ENCODE results near the gene NEK10. TPM values are rescaled to one million over a fixed set of nuclear protein-coding genes. Genes with fewer than 3 reads are reported as not detected.

The NEK10 gene
- total RNA-seq, 2 experiments from 2014 or later: 0.36 to 0.48 TPM

- Mint-ChIP-seq H3K9me3 (peaks cover 2% of the 10 kb centered on the region), H3K4me1 (ENCODE audit: low read depth) (no peaks in the 10 kb centered on the region), H3K27me3 (peaks cover 4% of the 10 kb centered on the region), H3K4me3 (no peak overlapping the region), H3K27ac (no peak overlapping the region), H3K36me3 (no peaks in the 10 kb centered on the region)
- POLR2A ChIA-PET: no interaction called here
- CTCF ChIA-PET: interaction anchor here (0.8 to 2.7 kb wide), 6 partner anchors 39 to 122 kb away, joined by 3 to 20 read pairs (median 4); no protein-coding TSS in a partner anchor
- DNase-seq: peak; percentile 29
- intact Hi-C loops (cut with micrococcal nuclease): loop anchor here (1.0 kb wide), 1 partner anchor 120 kb away; no protein-coding TSS in a partner anchor
These were observed 115.4 kb downstream of the NEK10 start for GRCh38 chr3:27253831-27254230.

GRCh38 chr3:27253391-27253790 lies 115.8 kb downstream of the NEK10 start:
- CTCF ChIA-PET: interaction anchor here (0.7 to 2.7 kb wide), 6 partner anchors 106 to 284 kb away, joined by 3 to 20 read pairs (median 4); no protein-coding TSS in a partner anchor

GRCh38 chr3:27252646-27253045 lies 116.5 kb downstream of the NEK10 start:
- ChIA-PET POLR2A (no interaction called here), CTCF (interaction anchor here (0.7 to 2.7 kb wide), 4 partner anchors 105 to 284 kb away, joined by 3 to 20 read pairs (median 5); no protein-coding TSS in a partner anchor)
- H3K27me3 Mint-ChIP-seq: peaks cover 4% of the 10 kb centered on the region
- H3K4me1 Mint-ChIP-seq (ENCODE audit: low read depth): no peaks in the 10 kb centered on the region
- intact Hi-C loops (cut with micrococcal nuclease): no loop called here
- no peaks in the 10 kb centered on the region for H3K36me3 Mint-ChIP-seq
- no peak for DNase-seq
- no peak overlapping the region for H3K4me3 Mint-ChIP-seq
- no peak overlapping the region for H3K27ac Mint-ChIP-seq
- peaks cover 2% of the 10 kb centered on the region for H3K9me3 Mint-ChIP-seq

More at GRCh38 chr3:27253391-27253790, 115.8 kb downstream of the NEK10 start:
- no peaks in the 10 kb centered on the region for H3K4me1 Mint-ChIP-seq (ENCODE audit: low read depth)
- H3K36me3 Mint-ChIP-seq: no peaks in the 10 kb centered on the region
- POLR2A ChIA-PET: no interaction called here
- intact Hi-C loops (cut with micrococcal nuclease): no loop called here
- DNase-seq: no peak
- H3K4me3 Mint-ChIP-seq: no peak overlapping the region
- peaks cover 2% of the 10 kb centered on the region for H3K9me3 Mint-ChIP-seq
- H3K27me3 Mint-ChIP-seq: peaks cover 4% of the 10 kb centered on the region
- H3K27ac Mint-ChIP-seq: no peak overlapping the region

GRCh38 chr3:27244374-27244773 lies 124.8 kb downstream of the NEK10 start:
- no peak overlapping the region for H3K4me3 Mint-ChIP-seq
- ChIA-PET CTCF (no interaction called here), POLR2A (no interaction called here)
- no peak for DNase-seq
- H3K9me3 Mint-ChIP-seq: peaks cover 12% of the 10 kb centered on the region
- no peaks in the 10 kb centered on the region for H3K4me1 Mint-ChIP-seq (ENCODE audit: low read depth)
- H3K27me3 Mint-ChIP-seq: no peaks in the 10 kb centered on the region
- intact Hi-C loops (cut with micrococcal nuclease): no loop called here
- no peak overlapping the region for H3K27ac Mint-ChIP-seq
- H3K36me3 Mint-ChIP-seq: no peaks in the 10 kb centered on the region

- DNase-seq: no peak
- Mint-ChIP-seq H3K4me3 (no peak overlapping the region), H3K4me1 (ENCODE audit: low read depth) (no peaks in the 10 kb centered on the region), H3K27ac (no peak overlapping the region), H3K27me3 (no peaks in the 10 kb centered on the region), H3K36me3 (no peaks in the 10 kb centered on the region), H3K9me3 (peaks cover 44% of the 10 kb centered on the region)
- ChIA-PET POLR2A (no interaction called here), CTCF (no interaction called here)
- intact Hi-C loops (cut with micrococcal nuclease): no loop called here
These were observed 129.2 kb downstream of the NEK10 start for GRCh38 chr3:27239951-27240350.

GRCh38 chr3:27228805-27229204 lies 140.4 kb downstream of the NEK10 start:
- H3K4me1 Mint-ChIP-seq (ENCODE audit: low read depth): peaks cover 1% of the 10 kb centered on the region
- H3K4me3 Mint-ChIP-seq: no peak overlapping the region
- peaks cover 2% of the 10 kb centered on the region for H3K27me3 Mint-ChIP-seq
- ChIA-PET POLR2A (no interaction called here), CTCF (no interaction called here)
- intact Hi-C loops (cut with micrococcal nuclease): no loop called here
- peaks cover 3% of the 10 kb centered on the region for H3K36me3 Mint-ChIP-seq
- peaks cover 26% of the 10 kb centered on the region for H3K9me3 Mint-ChIP-seq
- no peak for DNase-seq
- H3K27ac Mint-ChIP-seq: no peak overlapping the region

GRCh38 chr3:27224197-27224596 lies 145.0 kb downstream of the NEK10 start:
- Mint-ChIP-seq H3K36me3 (no peaks in the 10 kb centered on the region), H3K27ac (no peak overlapping the region), H3K9me3 (no peaks in the 10 kb centered on the region), H3K27me3 (peaks cover 2% of the 10 kb centered on the region), H3K4me1 (ENCODE audit: low read depth) (peaks cover 9% of the 10 kb centered on the region), H3K4me3 (no peak overlapping the region)
- CTCF ChIA-PET: interaction anchor here (1.2 kb wide), 1 partner anchor 90 kb away, joined by 3 read pairs; no protein-coding TSS in a partner anchor
- POLR2A ChIA-PET: no interaction called here
- intact Hi-C loops (cut with micrococcal nuclease): no loop called here
- DNase-seq: no peak

- no peaks in the 10 kb centered on the region for H3K27me3 Mint-ChIP-seq
- no peaks in the 10 kb centered on the region for H3K9me3 Mint-ChIP-seq
- no peak for DNase-seq
- H3K4me1 Mint-ChIP-seq (ENCODE audit: low read depth): peaks cover 9% of the 10 kb centered on the region
- H3K27ac Mint-ChIP-seq: no peak overlapping the region
- H3K4me3 Mint-ChIP-seq: no peak overlapping the region
- H3K36me3 Mint-ChIP-seq: no peaks in the 10 kb centered on the region
- POLR2A ChIA-PET: no interaction called here
- CTCF ChIA-PET: no interaction called here
- intact Hi-C loops (cut with micrococcal nuclease): no loop called here
These were observed 147.8 kb downstream of the NEK10 start for GRCh38 chr3:27221264-27221932.

GRCh38 chr3:27220166-27220565 lies 149.0 kb downstream of the NEK10 start:
- intact Hi-C loops (cut with micrococcal nuclease): no loop called here
- CTCF ChIA-PET: no interaction called here
- no peaks in the 10 kb centered on the region for H3K9me3 Mint-ChIP-seq

GRCh38 chr3:27219127-27219845 lies 149.9 kb downstream of the NEK10 start:
- no peaks in the 10 kb centered on the region for H3K27me3 Mint-ChIP-seq
- no peaks in the 10 kb centered on the region for H3K9me3 Mint-ChIP-seq
- no peak overlapping the region for H3K4me3 Mint-ChIP-seq
- no peak overlapping the region for H3K27ac Mint-ChIP-seq
- DNase-seq: no peak
- H3K36me3 Mint-ChIP-seq: no peaks in the 10 kb centered on the region
- ChIA-PET POLR2A (no interaction called here), CTCF (no interaction called here)
- intact Hi-C loops (cut with micrococcal nuclease): no loop called here
- peaks cover 9% of the 10 kb centered on the region for H3K4me1 Mint-ChIP-seq (ENCODE audit: low read depth)

More at GRCh38 chr3:27220166-27220565, 149.0 kb downstream of the NEK10 start:
- Mint-ChIP-seq H3K4me1 (ENCODE audit: low read depth) (peaks cover 9% of the 10 kb centered on the region), H3K27ac (no peak overlapping the region), H3K27me3 (no peaks in the 10 kb centered on the region), H3K36me3 (no peaks in the 10 kb centered on the region), H3K4me3 (no peak overlapping the region)
- POLR2A ChIA-PET: no interaction called here
- DNase-seq: no peak

- ChIA-PET POLR2A (no interaction called here), CTCF (no interaction called here)
- Mint-ChIP-seq H3K36me3 (no peaks in the 10 kb centered on the region), H3K9me3 (no peaks in the 10 kb centered on the region), H3K4me1 (ENCODE audit: low read depth) (no peaks in the 10 kb centered on the region), H3K27ac (no peak overlapping the region), H3K27me3 (no peaks in the 10 kb centered on the region), H3K4me3 (no peak overlapping the region)
- no peak for DNase-seq
- intact Hi-C loops (cut with micrococcal nuclease): no loop called here
These were observed 152.1 kb downstream of the NEK10 start for GRCh38 chr3:27216955-27217552.

GRCh38 chr3:27216295-27216855 lies 152.8 kb downstream of the NEK10 start:
- POLR2A ChIA-PET: no interaction called here
- no peak overlapping the region for H3K4me3 Mint-ChIP-seq
- intact Hi-C loops (cut with micrococcal nuclease): no loop called here
- H3K9me3 Mint-ChIP-seq: no peaks in the 10 kb centered on the region
- H3K27ac Mint-ChIP-seq: no peak overlapping the region
- no peaks in the 10 kb centered on the region for H3K27me3 Mint-ChIP-seq
- DNase-seq: no peak
- H3K4me1 Mint-ChIP-seq (ENCODE audit: low read depth): no peaks in the 10 kb centered on the region
- H3K36me3 Mint-ChIP-seq: no peaks in the 10 kb centered on the region
- CTCF ChIA-PET: no interaction called here

All from activated CD4-positive, alpha-beta memory T cell treated with anti-CD3 and anti-CD28 coated beads for 36 hours (primary cell).